NCI-H748 treated with DMSO at 0.1 percent for 48 hours (cell line): ENCODE measurements around the gene ADSS1.

ENCODE experiments used
- DNase-seq: peaks from one replicate; lab custom pipeline; 2025; lab: John Stamatoyannopoulos, UW

The ADSS1 gene

GRCh38 chr14:104700225-104700651, 23.8 kb upstream of the ADSS1 start:
- DNase-seq, result no peak

- no peak for DNase-seq
Observed at GRCh38 chr14:104700747-104701217, 23.2 kb upstream of the ADSS1 start.

GRCh38 chr14:104701383-104702076, 22.5 kb upstream of the ADSS1 start:
- no peak for DNase-seq

GRCh38 chr14:104702106-104702505, 21.9 kb upstream of the ADSS1 start:
- no peak for DNase-seq

GRCh38 chr14:104702673-104703072, 21.4 kb upstream of the ADSS1 start:
- DNase-seq, result no peak

- DNase-seq, result no peak
Observed at GRCh38 chr14:104703269-104703668, 20.8 kb upstream of the ADSS1 start.

- DNase-seq, result no peak
Observed at GRCh38 chr14:104704252-104704651, 19.8 kb upstream of the ADSS1 start.

GRCh38 chr14:104705340-104706047, 18.5 kb upstream of the ADSS1 start:
- DNase-seq, result no peak

GRCh38 chr14:104706733-104707607, 17.1 kb upstream of the ADSS1 start:
- no peak for DNase-seq

- no peak for DNase-seq
Observed at GRCh38 chr14:104707608-104708595, 16.1 kb upstream of the ADSS1 start.

- peak; percentile 36 for DNase-seq
Observed at GRCh38 chr14:104708606-104709268, 15.3 kb upstream of the ADSS1 start.

- DNase-seq, result no peak
Observed at GRCh38 chr14:104709387-104710039, 14.5 kb upstream of the ADSS1 start.

- no peak for DNase-seq
Observed at GRCh38 chr14:104710071-104710735, 13.8 kb upstream of the ADSS1 start.

GRCh38 chr14:104712881-104713734, 10.9 kb upstream of the ADSS1 start:
- no peak for DNase-seq

- no peak for DNase-seq
Observed at GRCh38 chr14:104714066-104714465, 10.0 kb upstream of the ADSS1 start.

- no peak for DNase-seq
Observed at GRCh38 chr14:104714681-104715080, 9.3 kb upstream of the ADSS1 start.

- no peak for DNase-seq
Observed at GRCh38 chr14:104715416-104715815, 8.6 kb upstream of the ADSS1 start.

- DNase-seq, result no peak
Observed at GRCh38 chr14:104715871-104716270, 8.2 kb upstream of the ADSS1 start.

- no peak for DNase-seq
Observed at GRCh38 chr14:104717137-104717536, 6.9 kb upstream of the ADSS1 start.
